ENCODE results near the gene PPP2R5E.

- TF ChIP-seq PATZ1 (CRISPR knock-in tag; IDR thresholded peaks at IDR 0.05; ENCODE audit: borderline replicate concordance), result no peak
- no peak for TF ChIP-seq ARNTL (CRISPR knock-in tag; IDR thresholded peaks at IDR 0.05; ENCODE audit: borderline replicate concordance, low read depth)
- TF ChIP-seq ZFP30 (CRISPR knock-in tag; IDR thresholded peaks at IDR 0.05), result no peak
- TF ChIP-seq ZNF8 (CRISPR knock-in tag; IDR thresholded peaks at IDR 0.05), result no peak
- TF ChIP-seq CSRNP3 (CRISPR knock-in tag; IDR thresholded peaks at IDR 0.05), result no peak
- no peak for TF ChIP-seq ZNF70 (CRISPR knock-in tag; IDR thresholded peaks at IDR 0.05)
- no peak for TF ChIP-seq CREB5 (CRISPR knock-in tag; IDR thresholded peaks at IDR 0.05; ENCODE audit: low read depth)
- no peak for TF ChIP-seq ISL1 (CRISPR knock-in tag; IDR thresholded peaks at IDR 0.05)
- TF ChIP-seq ZC3H10 (CRISPR knock-in tag; IDR thresholded peaks at IDR 0.05), result no peak
- no peak for TF ChIP-seq PPARA (CRISPR knock-in tag; IDR thresholded peaks at IDR 0.05; ENCODE audit: borderline replicate concordance)
- TF ChIP-seq TSHZ2 (CRISPR knock-in tag; IDR thresholded peaks at IDR 0.05), result no peak
- TF ChIP-seq ESRRG (CRISPR knock-in tag; IDR thresholded peaks at IDR 0.05), result no peak
- no peak for TF ChIP-seq RARB (CRISPR knock-in tag; IDR thresholded peaks at IDR 0.05)
- TF ChIP-seq OSR1 (CRISPR knock-in tag; IDR thresholded peaks at IDR 0.05), result no peak
Observed at GRCh38 chr14:63406333-63406732, 136.8 kb downstream of the PPP2R5E start.
